ENCODE data around the gene HOXC12. TPM values are rescaled to one million over a fixed set of nuclear protein-coding genes. Genes with fewer than 3 reads are reported as not detected.

HOXC12 gene
- total RNA-seq, 4 donors from 2014 or later, result not detected

DNA sequence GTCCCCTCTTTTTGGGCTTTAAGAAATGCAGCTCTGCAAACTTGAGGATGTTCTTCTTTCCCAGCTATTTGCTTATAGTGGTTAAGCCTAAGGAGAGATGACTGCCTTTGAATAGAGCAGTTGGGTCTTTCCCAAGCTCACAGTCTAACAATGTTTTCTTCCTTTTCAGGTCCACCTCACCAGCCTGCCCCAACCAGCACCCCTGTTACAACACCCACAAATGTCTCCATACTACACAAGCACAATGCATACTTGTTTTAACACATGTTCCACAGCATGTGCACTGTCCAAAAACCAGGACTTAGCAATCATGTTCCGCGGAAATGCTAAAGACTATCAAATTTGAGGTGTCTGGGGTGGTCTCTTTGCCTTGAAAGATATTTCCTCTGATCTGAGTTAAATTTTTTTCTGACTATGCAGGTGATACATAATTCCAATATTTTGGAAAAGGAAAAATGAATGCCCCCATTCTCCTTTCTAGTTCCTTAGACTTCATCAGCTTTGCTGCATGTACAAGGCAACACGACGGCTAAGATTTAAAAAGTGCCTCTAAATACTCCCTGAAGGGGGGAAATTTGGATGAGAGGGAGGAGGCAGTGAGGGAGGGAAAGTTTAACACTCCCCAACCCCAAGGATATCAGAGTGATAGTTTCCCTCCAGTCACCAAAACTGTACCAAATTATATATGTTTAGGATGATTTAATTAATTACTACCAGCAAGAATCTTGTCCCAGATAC is 22.7 kb upstream of the HOXC12 start:
- in situ Hi-C loops (cut with MboI; ENCODE audit: low sequenced_read_pairs in 4 of 4) (no loop called here), intact Hi-C loops (cut with DNase I; ENCODE audit: low total_unique reads) (no loop called here)
- no peak for ATAC-seq
- no peaks in the 10 kb centered on the region for H3K9me3 ChIP-seq
- peaks cover 90 to 98% (median 95%) of the 10 kb centered on the region in 3 donors for H3K27me3 ChIP-seq
- no peaks in the 10 kb centered on the region for H3K36me3 ChIP-seq
- TF ChIP-seq POLR2A (IDR thresholded peaks at IDR 0.05) (no peak), CTCF (IDR thresholded peaks at IDR 0.05 in 4 of 5, conservative IDR thresholded peaks at IDR 0.05 in 1 of 5) (no peak)
- H3K4me3 ChIP-seq, result no peak overlapping the region
- no peak for DNase-seq
- H3K4me1 ChIP-seq, result no peaks in the 10 kb centered on the region
- no peak overlapping the region for H3K27ac ChIP-seq

GRCh38 chr12:53932915-53933314 is 21.8 kb upstream of the HOXC12 start:
- H3K27ac ChIP-seq, result no peak overlapping the region
- DNase-seq, result no peak
- H3K4me1 ChIP-seq, result peaks cover 0 to 2% of the 10 kb centered on the region in 2 donors
- TF ChIP-seq POLR2A (IDR thresholded peaks at IDR 0.05) (no peak), CTCF (IDR thresholded peaks at IDR 0.05 in 4 of 5, conservative IDR thresholded peaks at IDR 0.05 in 1 of 5) (no peak)
- H3K9me3 ChIP-seq, result no peaks in the 10 kb centered on the region
- H3K27me3 ChIP-seq, result peaks cover 90 to 98% (median 95%) of the 10 kb centered on the region in 3 donors
- no peak overlapping the region for H3K4me3 ChIP-seq
- ATAC-seq, result no peak
- no peaks in the 10 kb centered on the region for H3K36me3 ChIP-seq
- in situ Hi-C loops (cut with MboI; ENCODE audit: low sequenced_read_pairs in 4 of 4), result no loop called here
- intact Hi-C loops (cut with DNase I; ENCODE audit: low total_unique reads), result no loop called here

DNA sequence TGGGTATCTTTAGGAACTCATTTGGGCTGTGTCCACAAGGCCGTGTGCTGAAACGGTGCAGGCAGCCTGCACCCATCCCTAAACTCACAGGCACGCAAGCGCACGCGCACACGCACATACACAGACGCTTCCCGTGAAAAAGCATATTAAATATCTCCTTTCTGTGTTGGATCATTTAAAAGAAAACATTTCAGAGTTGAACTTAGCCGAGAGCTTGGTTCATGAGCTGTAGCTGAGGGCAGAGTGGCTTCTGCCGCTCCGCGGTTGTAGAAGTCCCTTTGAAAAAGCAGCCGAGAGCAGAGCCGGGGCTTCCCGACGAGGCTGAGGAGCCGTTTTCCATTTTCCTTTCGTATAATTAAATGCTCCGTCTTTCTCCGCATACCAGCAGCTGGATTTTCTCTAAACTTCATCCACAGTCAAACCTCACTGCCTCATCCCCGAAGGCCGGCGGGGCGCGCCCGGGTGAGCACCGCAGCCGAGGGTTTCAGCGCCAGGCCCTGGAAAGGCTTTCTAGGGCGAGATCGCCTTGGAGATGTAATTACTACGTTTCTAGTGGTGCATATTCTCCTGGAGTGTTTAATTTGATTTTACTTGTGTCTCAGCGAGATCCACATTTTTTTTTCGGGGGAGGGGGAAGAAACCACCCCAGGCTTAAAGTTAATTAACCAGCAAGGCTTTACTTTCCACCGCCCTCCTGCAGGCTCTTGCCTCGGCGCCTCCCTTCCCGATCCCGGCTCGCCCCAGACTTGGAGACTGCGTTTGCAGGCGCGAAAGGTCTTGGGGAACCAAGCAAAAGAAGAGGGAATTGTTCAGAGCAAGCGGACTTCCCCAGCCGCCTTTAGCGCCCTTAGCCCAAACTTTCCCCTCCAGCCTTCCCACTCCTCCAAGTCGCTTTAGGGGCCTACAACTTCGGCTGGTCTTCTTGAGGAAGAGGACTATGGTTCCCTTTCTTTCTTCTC is 19.0 kb upstream of the HOXC12 start:
- peaks cover 0 to 8% of the 10 kb centered on the region in 2 donors for H3K4me1 ChIP-seq
- no peak overlapping the region for H3K27ac ChIP-seq
- in situ Hi-C loops (cut with MboI; ENCODE audit: low sequenced_read_pairs in 4 of 4) (no loop called here), intact Hi-C loops (cut with DNase I; ENCODE audit: low total_unique reads) (no loop called here)
- DNase-seq (no peak), ATAC-seq (no peak)
- H3K27me3 ChIP-seq, result peaks cover 90 to 98% (median 96%) of the 10 kb centered on the region in 3 donors
- no peak for TF ChIP-seq POLR2A (IDR thresholded peaks at IDR 0.05)
- no peak for TF ChIP-seq CTCF (IDR thresholded peaks at IDR 0.05 in 4 of 5, conservative IDR thresholded peaks at IDR 0.05 in 1 of 5)
- H3K36me3 ChIP-seq, result no peaks in the 10 kb centered on the region
- H3K9me3 ChIP-seq, result no peaks in the 10 kb centered on the region
- no peak overlapping the region for H3K4me3 ChIP-seq

DNA sequence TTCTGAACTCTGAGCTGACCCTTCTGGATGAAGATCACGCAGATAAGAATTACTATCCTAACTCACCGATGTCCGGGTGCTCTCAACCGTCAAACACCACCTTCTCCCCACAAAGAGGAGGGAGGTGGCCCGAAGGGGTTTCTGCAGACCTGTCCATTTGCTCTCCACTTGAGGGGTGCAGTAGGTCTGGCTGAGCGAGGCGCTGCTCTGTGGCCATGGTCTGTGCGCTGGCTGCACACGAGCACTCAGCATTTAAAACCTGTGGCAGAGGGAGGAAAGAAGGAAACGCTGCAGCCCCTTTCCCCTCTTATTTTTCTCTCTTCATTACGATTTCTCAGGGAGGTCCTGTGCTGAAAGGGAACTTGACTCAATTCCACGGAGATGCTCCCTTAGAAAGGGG is 17.6 kb upstream of the HOXC12 start:
- peaks cover 89 to 98% (median 95%) of the 10 kb centered on the region in 3 donors for H3K27me3 ChIP-seq
- H3K4me3 ChIP-seq, result no peak overlapping the region
- intact Hi-C loops (cut with DNase I; ENCODE audit: low total_unique reads), result no loop called here
- no peak overlapping the region for H3K27ac ChIP-seq
- no peaks in the 10 kb centered on the region for H3K36me3 ChIP-seq
- no peaks in the 10 kb centered on the region for H3K9me3 ChIP-seq
- DNase-seq (no peak), ATAC-seq (no peak)
- in situ Hi-C loops (cut with MboI; ENCODE audit: low sequenced_read_pairs in 4 of 4), result no loop called here
- TF ChIP-seq POLR2A (IDR thresholded peaks at IDR 0.05) (no peak), CTCF (IDR thresholded peaks at IDR 0.05 in 4 of 5, conservative IDR thresholded peaks at IDR 0.05 in 1 of 5) (no peak)
- peaks cover 0 to 8% of the 10 kb centered on the region in 2 donors for H3K4me1 ChIP-seq

All from gastrocnemius medialis (tissue), 4 donors.